Peyer's patch (tissue), 4 donors: ENCODE results near the gene LRRC56.

Experiments
- CTCF ChIP-seq, 6 experiments: fragments of 450-650 bp in 4 of 6; fragments of 200-600 bp in 2 of 6; sonication (generic) in 1 of 6; IDR thresholded peaks; one replicate each; pipeline ENCODE4 v1.5.1; 2017 to 2019; ENCODE audit warnings: antibody characterized with exemption in 6 of 6, mild to moderate bottlenecking in 3 of 6, moderate library complexity in 1 of 6
- POLR2A ChIP-seq, 2 donors: fragments of 450-650 bp; IDR thresholded peaks; one replicate each; pipeline ENCODE4 v1.5.1; 2017; ENCODE audit warnings: antibody characterized with exemption in 2 of 2, mild to moderate bottlenecking in 2 of 2, moderate library complexity in 2 of 2

- TF ChIP-seq CTCF (IDR thresholded peaks at IDR 0.05) (no peak), POLR2A (IDR thresholded peaks at IDR 0.05) (no peak)
Observed at GRCh38 chr11:559020-559620, 21.8 kb downstream of the LRRC56 start.
